Measurements from ENCODE around the gene LDLRAD1. TPM values are rescaled to one million over a fixed set of nuclear protein-coding genes. Genes with fewer than 3 reads are reported as not detected.

LDLRAD1 gene
- polyA plus RNA-seq, 3 donors, result not detected

DNA sequence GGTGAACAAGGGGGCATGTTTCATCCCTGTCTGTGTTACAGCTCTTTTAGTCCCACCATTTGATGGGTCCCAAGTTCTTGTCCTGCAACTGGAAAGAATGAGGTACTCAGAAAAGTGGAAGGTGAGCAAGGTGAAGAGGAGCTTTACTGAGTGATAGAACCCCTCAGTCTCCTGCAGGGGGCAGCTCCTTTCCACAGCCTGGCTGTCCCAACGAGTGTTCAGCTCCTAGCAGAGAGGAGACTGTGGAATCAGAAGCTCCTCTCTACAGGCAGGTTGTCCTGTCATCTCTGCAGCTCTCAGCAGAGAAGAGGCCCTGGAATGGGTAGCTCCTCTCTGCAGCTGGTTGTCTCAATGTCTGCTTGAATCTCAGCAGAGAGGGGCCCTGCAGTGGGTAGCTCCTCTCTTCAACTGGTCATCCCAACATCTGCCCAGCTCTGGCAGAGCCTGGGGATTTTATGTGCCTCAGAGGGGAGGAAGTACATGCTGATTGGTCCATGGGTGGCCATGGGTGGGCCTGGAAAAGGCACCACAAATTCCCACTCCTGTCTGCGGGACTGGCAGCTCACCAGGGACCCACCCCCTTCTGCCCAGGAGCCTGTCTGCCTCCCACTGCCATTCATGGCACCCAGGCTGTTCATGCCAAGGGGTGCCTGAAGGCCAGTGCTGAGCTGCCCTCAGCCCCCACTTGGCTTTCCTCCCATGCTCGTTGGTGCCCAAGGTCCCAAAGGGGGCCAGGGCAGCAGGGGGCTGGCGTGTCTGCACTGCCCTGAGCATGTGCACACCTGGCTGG, 25.7 kb downstream of the LDLRAD1 start:
- peaks cover 0 to 14% (median 9%) of the 10 kb centered on the region in 7 donors for H3K9me3 Mint-ChIP-seq
- H3K36me3 Mint-ChIP-seq, result no peaks in the 10 kb centered on the region
- no peaks in the 10 kb centered on the region for H3K4me1 ChIP-seq (ENCODE audit: control insufficient read depth in 1 of 2, insufficient read depth in 2 of 2, low read length in 2 of 2)
- no peaks in the 10 kb centered on the region for H4K20me1 ChIP-seq (ENCODE audit: insufficient read depth, low read length)
- H3K9ac ChIP-seq (ENCODE audit: insufficient read depth, low read length, poor library complexity, severe bottlenecking), result no peak overlapping the region
- peaks cover 0 to 18% of the 10 kb centered on the region in 2 donors for H3K9me3 ChIP-seq (replicated peaks in 1 of 2; ENCODE audit: control insufficient read depth in 1 of 2, insufficient read depth in 1 of 2, low read length in 2 of 2)
- no peak overlapping the region for H3K27ac Mint-ChIP-seq
- no peak overlapping the region for H2AFZ ChIP-seq (ENCODE audit: insufficient read depth, low read depth, low read length, poor library complexity, severe bottlenecking)
- no peaks in the 10 kb centered on the region for H3K4me1 Mint-ChIP-seq
- no peaks in the 10 kb centered on the region for H3K36me3 ChIP-seq (replicated peaks in 1 of 2; ENCODE audit: control insufficient read depth in 1 of 2, insufficient read depth in 2 of 2, low read length in 2 of 2)
- H3K4me3 ChIP-seq (replicated peaks in 1 of 3; ENCODE audit: low read depth in 2 of 3, low read length in 3 of 3), result no peak overlapping the region
- WGBS (ENCODE audit: insufficient coverage), result 97% methylated on average over 4 of the region's 4 CpGs
- intact Hi-C loops (cut with micrococcal nuclease), result no loop called here
- H3K27ac ChIP-seq (ENCODE audit: low read depth in 1 of 2, low read length in 2 of 2), result no peak overlapping the region
- H3K4me3 Mint-ChIP-seq, result no peak overlapping the region
- H3K27me3 Mint-ChIP-seq (ENCODE audit: low read depth in 3 of 3), result peaks cover 0 to 5% (median 4%) of the 10 kb centered on the region in 3 donors
- no peak for DNase-seq
- no peak overlapping the region for H3K4me2 ChIP-seq (replicated peaks; ENCODE audit: extremely low read depth, low read length, poor library complexity, severe bottlenecking)
- H3K27me3 ChIP-seq (ENCODE audit: control insufficient read depth in 2 of 2, insufficient read depth in 2 of 2, low read length in 2 of 2), result no peaks in the 10 kb centered on the region
- H3K79me2 ChIP-seq (ENCODE audit: insufficient read depth, low read length), result no peaks in the 10 kb centered on the region
- TF ChIP-seq, protein P1, sequence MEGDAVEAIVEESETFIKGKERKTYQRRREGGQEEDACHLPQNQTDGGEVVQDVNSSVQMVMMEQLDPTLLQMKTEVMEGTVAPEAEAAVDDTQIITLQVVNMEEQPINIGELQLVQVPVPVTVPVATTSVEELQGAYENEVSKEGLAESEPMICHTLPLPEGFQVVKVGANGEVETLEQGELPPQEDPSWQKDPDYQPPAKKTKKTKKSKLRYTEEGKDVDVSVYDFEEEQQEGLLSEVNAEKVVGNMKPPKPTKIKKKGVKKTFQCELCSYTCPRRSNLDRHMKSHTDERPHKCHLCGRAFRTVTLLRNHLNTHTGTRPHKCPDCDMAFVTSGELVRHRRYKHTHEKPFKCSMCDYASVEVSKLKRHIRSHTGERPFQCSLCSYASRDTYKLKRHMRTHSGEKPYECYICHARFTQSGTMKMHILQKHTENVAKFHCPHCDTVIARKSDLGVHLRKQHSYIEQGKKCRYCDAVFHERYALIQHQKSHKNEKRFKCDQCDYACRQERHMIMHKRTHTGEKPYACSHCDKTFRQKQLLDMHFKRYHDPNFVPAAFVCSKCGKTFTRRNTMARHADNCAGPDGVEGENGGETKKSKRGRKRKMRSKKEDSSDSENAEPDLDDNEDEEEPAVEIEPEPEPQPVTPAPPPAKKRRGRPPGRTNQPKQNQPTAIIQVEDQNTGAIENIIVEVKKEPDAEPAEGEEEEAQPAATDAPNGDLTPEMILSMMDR (IDR thresholded peaks at IDR 0.05), result no peak

DNA sequence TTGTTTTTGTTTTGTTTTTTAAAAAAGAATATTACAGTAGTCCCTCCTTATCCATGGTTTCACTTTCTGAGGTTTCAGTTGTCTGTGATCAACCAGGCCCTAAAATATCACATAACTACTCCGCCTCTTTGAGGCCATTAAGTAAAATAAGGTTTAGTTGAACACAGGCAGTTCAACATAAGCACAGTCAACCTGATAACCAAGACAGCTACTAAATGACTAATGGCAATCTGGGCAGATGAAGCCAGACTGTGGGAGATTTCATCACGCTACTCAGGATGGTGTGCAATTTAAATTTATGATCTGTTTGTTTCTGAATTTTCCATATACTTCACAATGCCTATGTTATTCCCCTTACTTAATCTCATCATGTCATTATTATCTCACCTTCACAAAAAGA, 30.1 kb downstream of the LDLRAD1 start:
- Histone ChIP-seq H4K20me1 (ENCODE audit: insufficient read depth, low read length) (no peaks in the 10 kb centered on the region), H3K9ac (ENCODE audit: insufficient read depth, low read length, poor library complexity, severe bottlenecking) (no peak overlapping the region), H3K9me3 (replicated peaks in 1 of 2; ENCODE audit: control insufficient read depth in 1 of 2, insufficient read depth in 1 of 2, low read length in 2 of 2) (peaks cover 0 to 15% of the 10 kb centered on the region in 2 donors), H3K4me3 (replicated peaks in 1 of 3; ENCODE audit: low read depth in 2 of 3, low read length in 3 of 3) (no peak overlapping the region), H3K27ac (ENCODE audit: low read depth in 1 of 2, low read length in 2 of 2) (no peak overlapping the region), H3K4me1 (ENCODE audit: control insufficient read depth in 1 of 2, insufficient read depth in 2 of 2, low read length in 2 of 2) (no peaks in the 10 kb centered on the region), H3K36me3 (replicated peaks in 1 of 2; ENCODE audit: control insufficient read depth in 1 of 2, insufficient read depth in 2 of 2, low read length in 2 of 2) (no peaks in the 10 kb centered on the region), H2AFZ (ENCODE audit: insufficient read depth, low read depth, low read length, poor library complexity, severe bottlenecking) (no peak overlapping the region), H3K27me3 (ENCODE audit: control insufficient read depth in 2 of 2, insufficient read depth in 2 of 2, low read length in 2 of 2) (no peaks in the 10 kb centered on the region), H3K79me2 (ENCODE audit: insufficient read depth, low read length) (no peaks in the 10 kb centered on the region), H3K4me2 (replicated peaks; ENCODE audit: extremely low read depth, low read length, poor library complexity, severe bottlenecking) (no peak overlapping the region)
- no peak overlapping the region for H3K4me3 Mint-ChIP-seq
- WGBS (ENCODE audit: insufficient coverage), result no CpG with 5 or more reads among the region's 2 CpGs
- no peak for DNase-seq
- TF ChIP-seq, protein P1 (IDR thresholded peaks at IDR 0.05), result no peak
- peaks cover under 1% of the 10 kb centered on the region for H3K4me1 Mint-ChIP-seq
- peaks cover 0 to 14% (median 9%) of the 10 kb centered on the region in 7 donors for H3K9me3 Mint-ChIP-seq
- peaks cover 0 to 4% (median 0%) of the 10 kb centered on the region in 3 donors for H3K27me3 Mint-ChIP-seq (ENCODE audit: low read depth in 3 of 3)
- no peak overlapping the region for H3K27ac Mint-ChIP-seq
- intact Hi-C loops (cut with micrococcal nuclease), result no loop called here
- H3K36me3 Mint-ChIP-seq, result no peaks in the 10 kb centered on the region

All from CD14-positive monocyte (primary cell).